Measurements from ENCODE around the gene SNX2.
"Not testable (repeated sequence)": the region's sequence is repeated elsewhere in the genome, so short reads cannot be mapped to it uniquely, and the experiment has no call there.

The SNX2 gene

GRCh38 chr5:122774861-122775549 is at the start of gene SNX2:
SNX2 (plus strand) TSS chr5:122775080; CDS start chr5:122775104, 24 bp downstream.
- ATAC-seq (peak; percentile 95), DNase-seq (peak; percentile 95)

GRCh38 chr5:122727112-122727541 is 47.8 kb upstream of the SNX2 start:
- ATAC-seq (no peak), DNase-seq (no peak)

GRCh38 chr5:122730037-122730436 is 44.8 kb upstream of the SNX2 start:
- DNase-seq, result no peak
- ATAC-seq, result no peak

- DNase-seq (no peak), ATAC-seq (no peak)
Measured at GRCh38 chr5:122730456-122730855, 44.4 kb upstream of the SNX2 start.

GRCh38 chr5:122736086-122736845 is 38.6 kb upstream of the SNX2 start:
- DNase-seq, result no peak
- ATAC-seq, result no peak

GRCh38 chr5:122738088-122738487 is 36.8 kb upstream of the SNX2 start:
- no peak for ATAC-seq
- no peak for DNase-seq

- ATAC-seq (no peak), DNase-seq (no peak)
Measured at GRCh38 chr5:122741681-122742080, 33.2 kb upstream of the SNX2 start.

GRCh38 chr5:122743261-122743660 is 31.6 kb upstream of the SNX2 start:
- no peak for DNase-seq
- ATAC-seq, result no peak

- ATAC-seq (no peak), DNase-seq (no peak)
Measured at GRCh38 chr5:122745597-122745996, 29.3 kb upstream of the SNX2 start.

- no peak for ATAC-seq
- DNase-seq, result no peak
Measured at GRCh38 chr5:122749886-122750285, 25.0 kb upstream of the SNX2 start.

GRCh38 chr5:122751293-122751782 is 23.5 kb upstream of the SNX2 start:
- no peak for ATAC-seq
- no peak for DNase-seq

GRCh38 chr5:122753500-122753899 is 21.4 kb upstream of the SNX2 start:
- DNase-seq, result no peak
- ATAC-seq, result no peak

GRCh38 chr5:122755783-122756182 is 19.1 kb upstream of the SNX2 start:
- DNase-seq, result no peak
- no peak for ATAC-seq

GRCh38 chr5:122756264-122756911 is 18.5 kb upstream of the SNX2 start:
- ATAC-seq (peak; percentile 68), DNase-seq (no peak)

- ATAC-seq (no peak), DNase-seq (no peak)
Measured at GRCh38 chr5:122757285-122757684, 17.6 kb upstream of the SNX2 start.

- ATAC-seq (no peak), DNase-seq (no peak)
Measured at GRCh38 chr5:122759241-122760070, 15.4 kb upstream of the SNX2 start.

GRCh38 chr5:122760236-122760635 is 14.6 kb upstream of the SNX2 start:
- ATAC-seq (no peak), DNase-seq (no peak)

GRCh38 chr5:122761115-122761514 is 13.8 kb upstream of the SNX2 start:
- no peak for ATAC-seq
- no peak for DNase-seq

GRCh38 chr5:122761896-122762295 is 13.0 kb upstream of the SNX2 start:
- DNase-seq, ATAC-seq: not testable (repeated sequence)

GRCh38 chr5:122766130-122766529 is 8.8 kb upstream of the SNX2 start:
- no peak for DNase-seq
- ATAC-seq, result no peak

- DNase-seq (no peak), ATAC-seq (no peak)
Measured at GRCh38 chr5:122770477-122770876, 4.4 kb upstream of the SNX2 start.

- ATAC-seq, result no peak
Measured at GRCh38 chr5:122772446-122772845, 2.4 kb upstream of the SNX2 start.

More at GRCh38 chr5:122772446-122772845, 2.4 kb upstream of the SNX2 start:
- DNase-seq, result no peak
